ENCODE results near the gene CPNE2.

The CPNE2 gene

DNA sequence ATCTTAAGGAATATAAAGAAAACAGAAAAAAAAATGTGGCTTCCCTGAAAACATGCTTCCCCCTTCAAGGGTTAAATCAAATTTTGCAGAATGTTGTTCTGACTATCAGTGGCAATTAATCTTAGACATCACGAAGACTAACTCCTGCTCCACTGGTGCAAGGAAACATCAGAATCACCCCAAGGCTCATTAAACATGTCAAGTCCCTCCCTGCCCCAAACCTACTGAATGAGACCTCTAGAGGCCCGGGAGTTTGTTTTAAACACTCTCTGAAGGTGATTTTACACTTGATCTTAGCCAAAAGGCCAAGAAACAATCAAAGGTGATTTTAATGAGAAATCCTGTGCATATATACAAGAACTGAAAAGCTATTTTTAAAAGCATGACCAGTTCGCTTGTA, 75.2 kb downstream of the CPNE2 start:
- H2AFZ ChIP-seq (ENCODE audit: low read depth, low read length), result no peak overlapping the region
- H2BK5ac ChIP-seq (ENCODE audit: low read depth, low read length, poor library complexity, severe bottlenecking), result no peak overlapping the region
- no peak overlapping the region for H3K4me3 ChIP-seq (ENCODE audit: insufficient read depth in 1 of 2, low read depth in 1 of 2, low read length in 2 of 2)
- 93% methylated on average over 2 of the region's 3 CpGs for WGBS
- H2BK120ac ChIP-seq (ENCODE audit: low read depth, low read length), result no peak overlapping the region
- peaks cover 8% of the 10 kb centered on the region for H3K79me1 ChIP-seq (replicated peaks; ENCODE audit: low read length, poor library complexity, severe bottlenecking)
- DNase-seq, result no peak
- H3K4ac ChIP-seq (ENCODE audit: low read depth in 1 of 2, low read length in 2 of 2), result no peak overlapping the region
- H3K9ac ChIP-seq (ENCODE audit: low read length), result peak overlapping the region; percentile 49
- H3K36me3 ChIP-seq (ENCODE audit: control insufficient read depth in 1 of 2, insufficient read depth in 2 of 2, low read depth in 1 of 2, low read length in 2 of 2), result peaks cover 23 to 78% of the 10 kb centered on the region in 2 experiments
- H3K14ac ChIP-seq (ENCODE audit: low read length in 2 of 2), result no peak overlapping the region
- H2BK12ac ChIP-seq (ENCODE audit: low read length in 2 of 2), result no peak overlapping the region
- no peaks in the 10 kb centered on the region for H3K27me3 ChIP-seq (ENCODE audit: control insufficient read depth in 1 of 2, insufficient read depth in 1 of 2, low read length in 2 of 2)
- no peak overlapping the region for H3K23ac ChIP-seq (ENCODE audit: low read length in 2 of 2)
- H3K9me3 ChIP-seq (ENCODE audit: control insufficient read depth, low read length), result no peaks in the 10 kb centered on the region
- H3K4me2 ChIP-seq (ENCODE audit: low read length, poor library complexity, severe bottlenecking), result no peak overlapping the region
- no peaks in the 10 kb centered on the region for H3K4me1 ChIP-seq (ENCODE audit: control insufficient read depth, insufficient read depth, low read depth, low read length)
- no peak overlapping the region for H2AK5ac ChIP-seq (ENCODE audit: low read length, severe bottlenecking)
- no peak overlapping the region for H4K91ac ChIP-seq (ENCODE audit: low read length)
- no peak overlapping the region for H3K27ac ChIP-seq (ENCODE audit: low read length, poor library complexity, severe bottlenecking)
- H2BK15ac ChIP-seq (ENCODE audit: low read depth, poor library complexity, severe bottlenecking), result no peak overlapping the region
- H4K8ac ChIP-seq (ENCODE audit: low read length), result no peak overlapping the region
- H3K18ac ChIP-seq (ENCODE audit: low read depth in 1 of 2, low read length in 2 of 2), result no peak overlapping the region

GRCh38 chr16:57167953-57168352, 75.6 kb downstream of the CPNE2 start:
- Histone ChIP-seq H3K23ac (ENCODE audit: low read length in 2 of 2) (no peak overlapping the region), H3K9me3 (ENCODE audit: control insufficient read depth, low read length) (no peaks in the 10 kb centered on the region), H2BK12ac (ENCODE audit: low read length in 2 of 2) (no peak overlapping the region), H3K27me3 (ENCODE audit: control insufficient read depth in 1 of 2, insufficient read depth in 1 of 2, low read length in 2 of 2) (no peaks in the 10 kb centered on the region), H2BK15ac (ENCODE audit: low read depth, poor library complexity, severe bottlenecking) (no peak overlapping the region), H2BK120ac (ENCODE audit: low read depth, low read length) (no peak overlapping the region), H2BK5ac (ENCODE audit: low read depth, low read length, poor library complexity, severe bottlenecking) (no peak overlapping the region), H4K8ac (ENCODE audit: low read length) (no peak overlapping the region), H2AFZ (ENCODE audit: low read depth, low read length) (no peak overlapping the region), H3K4me1 (ENCODE audit: control insufficient read depth, insufficient read depth, low read depth, low read length) (no peaks in the 10 kb centered on the region), H3K9ac (ENCODE audit: low read length) (no peak overlapping the region), H3K36me3 (ENCODE audit: control insufficient read depth in 1 of 2, insufficient read depth in 2 of 2, low read depth in 1 of 2, low read length in 2 of 2) (peaks cover 22 to 82% of the 10 kb centered on the region in 2 experiments), H3K18ac (ENCODE audit: low read depth in 1 of 2, low read length in 2 of 2) (no peak overlapping the region), H2AK5ac (ENCODE audit: low read length, severe bottlenecking) (no peak overlapping the region), H3K4ac (ENCODE audit: low read depth in 1 of 2, low read length in 2 of 2) (no peak overlapping the region), H4K91ac (ENCODE audit: low read length) (no peak overlapping the region), H3K14ac (ENCODE audit: low read length in 2 of 2) (no peak overlapping the region), H3K27ac (ENCODE audit: low read length, poor library complexity, severe bottlenecking) (no peak overlapping the region), H3K79me1 (replicated peaks; ENCODE audit: low read length, poor library complexity, severe bottlenecking) (peaks cover 8% of the 10 kb centered on the region), H3K4me3 (ENCODE audit: insufficient read depth in 1 of 2, low read depth in 1 of 2, low read length in 2 of 2) (no peak overlapping the region), H3K4me2 (ENCODE audit: low read length, poor library complexity, severe bottlenecking) (no peak overlapping the region)
- peak; percentile 78 for DNase-seq
- WGBS, result 67% methylated on average over 1 of the region's 4 CpGs

- Histone ChIP-seq H3K9ac (ENCODE audit: low read length) (no peak overlapping the region), H3K79me1 (replicated peaks; ENCODE audit: low read length, poor library complexity, severe bottlenecking) (peaks cover 9% of the 10 kb centered on the region), H3K18ac (ENCODE audit: low read depth in 1 of 2, low read length in 2 of 2) (no peak overlapping the region), H3K4ac (ENCODE audit: low read depth in 1 of 2, low read length in 2 of 2) (no peak overlapping the region), H2AK5ac (ENCODE audit: low read length, severe bottlenecking) (no peak overlapping the region), H4K91ac (ENCODE audit: low read length) (no peak overlapping the region), H2BK5ac (ENCODE audit: low read depth, low read length, poor library complexity, severe bottlenecking) (no peak overlapping the region), H3K9me3 (ENCODE audit: control insufficient read depth, low read length) (no peaks in the 10 kb centered on the region), H3K27ac (ENCODE audit: low read length, poor library complexity, severe bottlenecking) (no peak overlapping the region), H4K8ac (ENCODE audit: low read length) (no peak overlapping the region), H3K36me3 (ENCODE audit: control insufficient read depth in 1 of 2, insufficient read depth in 2 of 2, low read depth in 1 of 2, low read length in 2 of 2) (peaks cover 26 to 76% of the 10 kb centered on the region in 2 experiments), H2BK120ac (ENCODE audit: low read depth, low read length) (no peak overlapping the region), H3K4me1 (ENCODE audit: control insufficient read depth, insufficient read depth, low read depth, low read length) (no peaks in the 10 kb centered on the region), H2BK15ac (ENCODE audit: low read depth, poor library complexity, severe bottlenecking) (no peak overlapping the region), H3K4me3 (ENCODE audit: insufficient read depth in 1 of 2, low read depth in 1 of 2, low read length in 2 of 2) (no peak overlapping the region), H2BK12ac (ENCODE audit: low read length in 2 of 2) (no peak overlapping the region), H3K4me2 (ENCODE audit: low read length, poor library complexity, severe bottlenecking) (no peak overlapping the region), H2AFZ (ENCODE audit: low read depth, low read length) (no peak overlapping the region), H3K14ac (ENCODE audit: low read length in 2 of 2) (no peak overlapping the region), H3K27me3 (ENCODE audit: control insufficient read depth in 1 of 2, insufficient read depth in 1 of 2, low read length in 2 of 2) (no peaks in the 10 kb centered on the region), H3K23ac (ENCODE audit: low read length in 2 of 2) (no peak overlapping the region)
- peak; percentile 20 for DNase-seq
Observed at GRCh38 chr16:57169327-57169726, 76.9 kb downstream of the CPNE2 start.

DNA sequence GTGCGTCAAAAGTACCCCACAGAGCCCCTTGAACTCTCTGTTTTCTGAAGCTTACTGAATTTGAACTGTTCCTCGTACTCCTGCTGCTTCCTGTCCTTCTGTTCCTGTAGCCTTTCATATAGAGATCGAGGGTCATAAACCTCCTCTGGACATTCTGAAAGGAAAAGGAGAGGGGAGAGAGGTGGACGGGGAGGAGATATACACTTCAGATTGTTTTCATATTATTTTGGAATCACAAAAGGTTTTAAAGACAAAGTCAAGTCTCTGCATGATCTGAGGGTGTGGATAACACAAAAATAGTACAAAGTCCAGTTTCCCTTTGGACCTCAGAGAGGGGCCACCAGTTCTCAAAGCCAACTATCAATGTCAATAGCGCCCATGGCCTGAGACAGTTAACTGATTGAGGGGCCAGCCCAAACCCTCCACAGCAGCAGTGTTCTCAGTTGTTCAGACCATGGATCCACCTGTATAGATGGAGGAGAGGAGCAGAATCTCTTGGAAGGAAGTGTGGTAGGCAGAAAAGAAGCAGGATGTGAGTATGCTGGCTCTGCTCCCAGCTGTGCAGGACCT, 80.4 kb downstream of the CPNE2 start:
- Histone ChIP-seq H3K27me3 (ENCODE audit: control insufficient read depth in 1 of 2, insufficient read depth in 1 of 2, low read length in 2 of 2) (no peaks in the 10 kb centered on the region), H3K9ac (ENCODE audit: low read length) (no peak overlapping the region), H2BK120ac (ENCODE audit: low read depth, low read length) (no peak overlapping the region), H2BK12ac (ENCODE audit: low read length in 2 of 2) (no peak overlapping the region), H4K8ac (ENCODE audit: low read length) (no peak overlapping the region), H2BK15ac (ENCODE audit: low read depth, poor library complexity, severe bottlenecking) (no peak overlapping the region), H3K14ac (ENCODE audit: low read length in 2 of 2) (no peak overlapping the region), H3K4me1 (ENCODE audit: control insufficient read depth, insufficient read depth, low read depth, low read length) (peaks cover 1% of the 10 kb centered on the region), H3K9me3 (ENCODE audit: control insufficient read depth, low read length) (no peaks in the 10 kb centered on the region), H3K4me2 (ENCODE audit: low read length, poor library complexity, severe bottlenecking) (no peak overlapping the region), H3K4ac (ENCODE audit: low read depth in 1 of 2, low read length in 2 of 2) (no peak overlapping the region), H3K23ac (ENCODE audit: low read length in 2 of 2) (no peak overlapping the region), H2AK5ac (ENCODE audit: low read length, severe bottlenecking) (no peak overlapping the region), H4K91ac (ENCODE audit: low read length) (no peak overlapping the region), H3K4me3 (ENCODE audit: insufficient read depth in 1 of 2, low read depth in 1 of 2, low read length in 2 of 2) (no peak overlapping the region), H2BK5ac (ENCODE audit: low read depth, low read length, poor library complexity, severe bottlenecking) (no peak overlapping the region), H2AFZ (ENCODE audit: low read depth, low read length) (no peak overlapping the region), H3K27ac (ENCODE audit: low read length, poor library complexity, severe bottlenecking) (no peak overlapping the region), H3K36me3 (ENCODE audit: control insufficient read depth in 1 of 2, insufficient read depth in 2 of 2, low read depth in 1 of 2, low read length in 2 of 2) (peaks cover 18 to 47% of the 10 kb centered on the region in 2 experiments), H3K18ac (ENCODE audit: low read depth in 1 of 2, low read length in 2 of 2) (no peak overlapping the region), H3K79me1 (replicated peaks; ENCODE audit: low read length, poor library complexity, severe bottlenecking) (peaks cover 9% of the 10 kb centered on the region)
- DNase-seq, result no peak
- WGBS, result 80% methylated on average over 5 of the region's 5 CpGs
